ENCODE measurements around the gene STK16.

- no peak for TF ChIP-seq REST (IDR thresholded peaks at IDR 0.05; ENCODE audit: low read depth)
- no peak for TF ChIP-seq NFIC (IDR thresholded peaks at IDR 0.05)
- no peak for TF ChIP-seq EP300 (IDR thresholded peaks at IDR 0.05; ENCODE audit: borderline replicate concordance)
- no peak for TF ChIP-seq CEBPB (IDR thresholded peaks at IDR 0.05)
- no peak for TF ChIP-seq YY1 (IDR thresholded peaks at IDR 0.05; ENCODE audit: low read depth)
- TF ChIP-seq FOXM1 (IDR thresholded peaks at IDR 0.05; ENCODE audit: borderline replicate concordance, low read depth) = no peak
- no peak for TF ChIP-seq TAF1 (IDR thresholded peaks at IDR 0.05; ENCODE audit: low read depth)
- no peak for TF ChIP-seq MAX (IDR thresholded peaks at IDR 0.05)
- TF ChIP-seq RAD21 (IDR thresholded peaks at IDR 0.05; ENCODE audit: low read depth) = no peak
- TF ChIP-seq USF1 (IDR thresholded peaks at IDR 0.05) = no peak
- no peak for TF ChIP-seq EGR1 (IDR thresholded peaks at IDR 0.05)
- no peak for TF ChIP-seq TCF12 (IDR thresholded peaks at IDR 0.05; ENCODE audit: low read depth)
- no peak for TF ChIP-seq CREB1 (IDR thresholded peaks at IDR 0.05; ENCODE audit: low read depth)
- no peak for TF ChIP-seq TEAD4 (IDR thresholded peaks at IDR 0.05)
These were observed 37.8 kb downstream of the STK16 start for GRCh38 chr2:219282943-219283581.
